ENCODE data around the gene NPRL2. TPM values are rescaled to one million over a fixed set of nuclear protein-coding genes. Genes with fewer than 3 reads are reported as not detected.

The NPRL2 gene
- total and polyA plus RNA-seq, 2 donors (not counting 3 experiments of a cell fraction or from before 2014, with no cell fraction given) = 13.4 to 30.6 TPM

DNA sequence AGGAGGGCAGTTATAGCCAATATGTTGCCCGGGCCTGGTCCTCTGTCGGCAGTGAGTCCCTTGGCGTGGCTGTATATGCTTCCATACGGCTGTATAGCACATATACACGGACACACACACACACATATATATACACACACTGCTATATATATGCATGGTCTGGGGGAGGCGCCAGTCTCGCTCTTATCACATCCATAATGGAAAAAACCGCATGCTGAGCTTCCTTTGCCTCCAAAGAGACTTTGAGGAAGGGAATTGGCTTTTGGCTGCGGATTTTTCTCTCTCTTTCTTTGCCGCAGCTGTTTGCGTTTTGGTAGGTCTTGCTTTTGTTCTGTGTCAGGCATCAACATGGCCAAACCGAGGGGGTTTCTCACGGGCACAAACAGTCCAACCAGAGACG is 20.0 kb upstream of the NPRL2 start:
- H3K4me3 ChIP-seq (replicated peaks in 1 of 3; ENCODE audit: insufficient read depth in 1 of 3, low read depth in 1 of 3, low read length in 3 of 3) = no peak overlapping the region
- peak; percentile 52 for DNase-seq (ENCODE audit: low read depth, low spot score)
- H3K9ac ChIP-seq (replicated peaks; ENCODE audit: extremely low read depth, insufficient read depth, low read length) = no peak overlapping the region
- intact Hi-C loops (cut with micrococcal nuclease) = no loop called here
- H3K27ac ChIP-seq (ENCODE audit: insufficient read depth, low read depth, low read length) = no peak overlapping the region
- dilution Hi-C loops (cut with MboI; ENCODE audit: extremely low pct_ligation_motif_present, low sequenced_read_pairs) = no loop called here
- no peaks in the 10 kb centered on the region for H3K9me1 ChIP-seq (replicated peaks; ENCODE audit: control insufficient read depth, extremely low read depth, insufficient read depth, low read length)
- no peaks in the 10 kb centered on the region for H3K79me2 ChIP-seq (ENCODE audit: control insufficient read depth, insufficient read depth, low read length)
- peaks cover 3 to 5% of the 10 kb centered on the region in 2 experiments for H3K27me3 ChIP-seq (ENCODE audit: control insufficient read depth in 2 of 2, insufficient read depth in 2 of 2, low read length in 2 of 2)
- TF ChIP-seq, protein P1, sequence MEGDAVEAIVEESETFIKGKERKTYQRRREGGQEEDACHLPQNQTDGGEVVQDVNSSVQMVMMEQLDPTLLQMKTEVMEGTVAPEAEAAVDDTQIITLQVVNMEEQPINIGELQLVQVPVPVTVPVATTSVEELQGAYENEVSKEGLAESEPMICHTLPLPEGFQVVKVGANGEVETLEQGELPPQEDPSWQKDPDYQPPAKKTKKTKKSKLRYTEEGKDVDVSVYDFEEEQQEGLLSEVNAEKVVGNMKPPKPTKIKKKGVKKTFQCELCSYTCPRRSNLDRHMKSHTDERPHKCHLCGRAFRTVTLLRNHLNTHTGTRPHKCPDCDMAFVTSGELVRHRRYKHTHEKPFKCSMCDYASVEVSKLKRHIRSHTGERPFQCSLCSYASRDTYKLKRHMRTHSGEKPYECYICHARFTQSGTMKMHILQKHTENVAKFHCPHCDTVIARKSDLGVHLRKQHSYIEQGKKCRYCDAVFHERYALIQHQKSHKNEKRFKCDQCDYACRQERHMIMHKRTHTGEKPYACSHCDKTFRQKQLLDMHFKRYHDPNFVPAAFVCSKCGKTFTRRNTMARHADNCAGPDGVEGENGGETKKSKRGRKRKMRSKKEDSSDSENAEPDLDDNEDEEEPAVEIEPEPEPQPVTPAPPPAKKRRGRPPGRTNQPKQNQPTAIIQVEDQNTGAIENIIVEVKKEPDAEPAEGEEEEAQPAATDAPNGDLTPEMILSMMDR (IDR thresholded peaks at IDR 0.05; ENCODE audit: extremely low read depth in 1 of 2, insufficient read depth in 1 of 2, low read depth in 1 of 2, low read length in 2 of 2) = peak; percentile 9 to 19
- TF ChIP-seq POLR2AphosphoS5 (IDR thresholded peaks at IDR 0.05; ENCODE audit: insufficient read depth, low read depth, low read length) = no peak
- FAIRE-seq = peak; percentile 78
- H2AFZ ChIP-seq (ENCODE audit: low read depth, low read length) = no peak overlapping the region
- H3K4me2 ChIP-seq (ENCODE audit: insufficient read depth, low read length) = no peak overlapping the region
- no peaks in the 10 kb centered on the region for H3K36me3 ChIP-seq (ENCODE audit: control insufficient read depth in 2 of 2, extremely low read depth in 1 of 2, insufficient read depth in 2 of 2, low read length in 2 of 2)
- no TSS peak for BruUV-seq (replicated peaks)
- H3K4me1 ChIP-seq (ENCODE audit: control insufficient read depth, extremely low read depth, insufficient read depth, low read length) = no peaks in the 10 kb centered on the region
- H4K20me1 ChIP-seq (replicated peaks; ENCODE audit: control insufficient read depth, extremely low read depth, insufficient read depth, low read length) = no peaks in the 10 kb centered on the region
- H3K9me3 ChIP-seq (replicated peaks; ENCODE audit: control insufficient read depth, insufficient read depth, low read length) = no peaks in the 10 kb centered on the region
- POLR2A ChIA-PET = no interaction called here
- CTCF ChIA-PET = interaction anchor here (0.5 to 3.7 kb wide), 14 partner anchors 14 to 178 kb away, joined by 3 to 77 read pairs (median 4); no protein-coding TSS in a partner anchor

DNA sequence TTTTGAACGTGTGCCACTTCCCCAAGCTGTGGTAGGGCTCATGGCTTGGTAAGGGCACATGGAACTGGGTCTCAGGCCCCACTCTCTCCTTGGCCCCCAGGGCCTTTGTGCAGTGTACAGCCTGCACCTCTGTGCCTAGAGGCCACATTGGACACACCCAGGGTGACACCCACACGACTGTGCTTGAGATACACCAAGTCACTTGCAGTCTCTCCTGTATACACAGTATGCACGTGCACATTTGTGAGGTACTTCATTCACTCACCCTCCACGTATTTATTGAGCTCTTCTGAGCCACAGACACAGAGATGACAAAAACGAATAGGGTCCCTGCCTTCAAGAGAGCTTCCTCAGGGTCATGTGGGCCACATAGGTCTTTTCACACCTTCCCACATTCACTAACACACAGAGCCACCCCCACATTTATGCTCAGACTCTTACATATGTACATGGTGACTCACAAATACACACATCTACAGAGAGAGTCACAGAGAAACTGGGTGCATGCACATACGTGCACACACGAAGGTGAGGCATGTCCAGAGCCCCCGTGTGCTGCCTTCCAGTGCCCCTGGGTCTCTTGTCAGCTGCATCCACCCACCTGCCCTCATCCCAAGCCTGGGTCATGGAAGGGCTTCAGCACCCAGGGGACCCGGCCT is 18.6 kb upstream of the NPRL2 start:
- dilution Hi-C loops (cut with MboI; ENCODE audit: extremely low pct_ligation_motif_present, low sequenced_read_pairs) (no loop called here), intact Hi-C loops (cut with micrococcal nuclease) (no loop called here)
- H3K27ac ChIP-seq (ENCODE audit: insufficient read depth, low read depth, low read length) = no peak overlapping the region

More for the DNA sequence above, 18.6 kb upstream of the NPRL2 start:
- DNase-seq (ENCODE audit: low read depth, low spot score) = no peak
- Histone ChIP-seq H3K36me3 (ENCODE audit: control insufficient read depth in 2 of 2, extremely low read depth in 1 of 2, insufficient read depth in 2 of 2, low read length in 2 of 2) (no peaks in the 10 kb centered on the region), H4K20me1 (replicated peaks; ENCODE audit: control insufficient read depth, extremely low read depth, insufficient read depth, low read length) (no peaks in the 10 kb centered on the region), H3K4me1 (ENCODE audit: control insufficient read depth, extremely low read depth, insufficient read depth, low read length) (peaks cover 4% of the 10 kb centered on the region), H3K27me3 (ENCODE audit: control insufficient read depth in 2 of 2, insufficient read depth in 2 of 2, low read length in 2 of 2) (peaks cover 3 to 5% of the 10 kb centered on the region in 2 experiments), H3K4me3 (replicated peaks in 1 of 3; ENCODE audit: insufficient read depth in 1 of 3, low read depth in 1 of 3, low read length in 3 of 3) (no peak overlapping the region), H3K9me3 (replicated peaks; ENCODE audit: control insufficient read depth, insufficient read depth, low read length) (no peaks in the 10 kb centered on the region), H2AFZ (ENCODE audit: low read depth, low read length) (no peak overlapping the region), H3K9me1 (replicated peaks; ENCODE audit: control insufficient read depth, extremely low read depth, insufficient read depth, low read length) (no peaks in the 10 kb centered on the region), H3K4me2 (ENCODE audit: insufficient read depth, low read length) (no peak overlapping the region), H3K79me2 (ENCODE audit: control insufficient read depth, insufficient read depth, low read length) (no peaks in the 10 kb centered on the region), H3K9ac (replicated peaks; ENCODE audit: extremely low read depth, insufficient read depth, low read length) (no peak overlapping the region)
- ChIA-PET CTCF (interaction anchor here (3.7 kb wide), 1 partner anchor 174 kb away, joined by 77 read pairs; no protein-coding TSS in a partner anchor), POLR2A (no interaction called here)
- FAIRE-seq = no peak
- BruUV-seq (replicated peaks) = no TSS peak
- no peak for TF ChIP-seq POLR2A (IDR thresholded peaks at IDR 0.05; ENCODE audit: low read depth, low read length)
- no peak for TF ChIP-seq POLR2AphosphoS5 (IDR thresholded peaks at IDR 0.05; ENCODE audit: insufficient read depth, low read depth, low read length)
- no peak for TF ChIP-seq FOS (IDR thresholded peaks at IDR 0.05; ENCODE audit: borderline replicate concordance, insufficient read depth, low read length)
- no peak for TF ChIP-seq GATA2 (IDR thresholded peaks at IDR 0.05; ENCODE audit: insufficient read depth, insufficient read length, low read depth, low read length)
- TF ChIP-seq, protein P2, sequence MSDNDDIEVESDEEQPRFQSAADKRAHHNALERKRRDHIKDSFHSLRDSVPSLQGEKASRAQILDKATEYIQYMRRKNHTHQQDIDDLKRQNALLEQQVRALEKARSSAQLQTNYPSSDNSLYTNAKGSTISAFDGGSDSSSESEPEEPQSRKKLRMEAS (IDR thresholded peaks at IDR 0.05; ENCODE audit: insufficient read depth, insufficient read length) = no peak
- TF ChIP-seq JUN (IDR thresholded peaks at IDR 0.05; ENCODE audit: borderline replicate concordance, insufficient read depth, insufficient read length, low read depth) = no peak
- TF ChIP-seq EZH2 (IDR thresholded peaks at IDR 0.05; ENCODE audit: borderline replicate concordance, low read depth, low read length, severe bottlenecking) = no peak
- TF ChIP-seq MYC (IDR thresholded peaks at IDR 0.05; ENCODE audit: low read depth, low read length) = no peak
- TF ChIP-seq, protein P1 (IDR thresholded peaks at IDR 0.05; ENCODE audit: extremely low read depth in 1 of 2, insufficient read depth in 1 of 2, low read depth in 1 of 2, low read length in 2 of 2) = no peak
